ENCODE results near the gene P3H1. TPM values are rescaled to one million over a fixed set of nuclear protein-coding genes. Genes with fewer than 3 reads are reported as not detected.

The P3H1 gene
- total RNA-seq, 1 donor from 2014 or later, result 51.7 TPM

GRCh38 chr1:42735056-42735455, 31.8 kb downstream of the P3H1 start:
- H3K36me3 ChIP-seq (ENCODE audit: control insufficient read depth, insufficient read depth, low read length), result no peaks in the 10 kb centered on the region
- TF ChIP-seq CTCF (IDR thresholded peaks at IDR 0.05; ENCODE audit: insufficient read depth, low read length, poor library complexity, severe bottlenecking), result no peak
- H3K4me3 ChIP-seq (ENCODE audit: low read depth, low read length), result no peak overlapping the region
- H3K27me3 ChIP-seq (ENCODE audit: control insufficient read depth, insufficient read depth, low read length), result peaks cover 8% of the 10 kb centered on the region
- DNase-seq (ENCODE audit: low read depth), result no peak

GRCh38 chr1:42734201-42735035, 32.4 kb downstream of the P3H1 start:
- Histone ChIP-seq H3K36me3 (ENCODE audit: control insufficient read depth, insufficient read depth, low read length) (no peaks in the 10 kb centered on the region), H3K4me3 (ENCODE audit: low read depth, low read length) (no peak overlapping the region), H3K27me3 (ENCODE audit: control insufficient read depth, insufficient read depth, low read length) (peaks cover 4% of the 10 kb centered on the region)
- no peak for DNase-seq (ENCODE audit: low read depth)
- TF ChIP-seq CTCF (IDR thresholded peaks at IDR 0.05; ENCODE audit: insufficient read depth, low read length, poor library complexity, severe bottlenecking), result no peak

- no peak for TF ChIP-seq CTCF (IDR thresholded peaks at IDR 0.05; ENCODE audit: insufficient read depth, low read length, poor library complexity, severe bottlenecking)
- Histone ChIP-seq H3K36me3 (ENCODE audit: control insufficient read depth, insufficient read depth, low read length) (no peaks in the 10 kb centered on the region), H3K4me3 (ENCODE audit: low read depth, low read length) (no peak overlapping the region), H3K27me3 (ENCODE audit: control insufficient read depth, insufficient read depth, low read length) (peaks cover 1% of the 10 kb centered on the region)
- DNase-seq (ENCODE audit: low read depth), result no peak
Measured at GRCh38 chr1:42733415-42734200, 33.2 kb downstream of the P3H1 start.

- Histone ChIP-seq H3K4me3 (ENCODE audit: low read depth, low read length) (no peak overlapping the region), H3K36me3 (ENCODE audit: control insufficient read depth, insufficient read depth, low read length) (no peaks in the 10 kb centered on the region), H3K27me3 (ENCODE audit: control insufficient read depth, insufficient read depth, low read length) (no peaks in the 10 kb centered on the region)
- no peak for TF ChIP-seq CTCF (IDR thresholded peaks at IDR 0.05; ENCODE audit: insufficient read depth, low read length, poor library complexity, severe bottlenecking)
- no peak for DNase-seq (ENCODE audit: low read depth)
Measured at GRCh38 chr1:42732126-42732680, 34.6 kb downstream of the P3H1 start.

GRCh38 chr1:42731585-42731984, 35.2 kb downstream of the P3H1 start:
- Histone ChIP-seq H3K27me3 (ENCODE audit: control insufficient read depth, insufficient read depth, low read length) (no peaks in the 10 kb centered on the region), H3K4me3 (ENCODE audit: low read depth, low read length) (no peak overlapping the region), H3K36me3 (ENCODE audit: control insufficient read depth, insufficient read depth, low read length) (no peaks in the 10 kb centered on the region)
- TF ChIP-seq CTCF (IDR thresholded peaks at IDR 0.05; ENCODE audit: insufficient read depth, low read length, poor library complexity, severe bottlenecking), result no peak
- no peak for DNase-seq (ENCODE audit: low read depth)
